Loucy (cell line): ENCODE results near the gene NR3C2.

Experiments used
- H2AFZ ChIP-seq: fragments of 200-600 bp; sonication (generic); 2 replicates; pipeline ENCODE4 v1.6.0; 2016; ENCODE audit warnings: antibody characterized with exemption, mild to moderate bottlenecking, low read length, moderate library complexity
- H3F3A ChIP-seq: fragments of 200-600 bp; 2 replicates; pipeline ENCODE4 v1.6.0; 2016; ENCODE audit warnings: antibody characterized with exemption, low read depth, mild to moderate bottlenecking
- H3K27me3 ChIP-seq: fragments of 200-600 bp; sonication (generic); 2 replicates; pipeline ENCODE4 v1.6.1; 2014; ENCODE audit warnings: low read length, mild to moderate bottlenecking; ENCODE audit not compliant: insufficient read depth, poor library complexity, severe bottlenecking
- H3K36me3 ChIP-seq: fragments of 200-600 bp; sonication (generic); 2 replicates; pipeline ENCODE4 v1.6.1; 2016; ENCODE audit warnings: low read length; ENCODE audit not compliant: insufficient read depth
- H3K4me1 ChIP-seq: fragments of 200-600 bp; sonication (generic); 2 replicates; pipeline ENCODE4 v1.5.1; 2014; ENCODE audit warnings: low read length, mild to moderate bottlenecking; ENCODE audit not compliant: insufficient read depth, poor library complexity, severe bottlenecking
- H3K4me2 ChIP-seq: fragments of 200-600 bp; sonication (generic); 2 replicates; pipeline ENCODE4 v1.6.0; 2014; ENCODE audit warnings: antibody characterized with exemption, low read length, low read depth, mild to moderate bottlenecking; ENCODE audit not compliant: poor library complexity, severe bottlenecking
- H3K4me3 ChIP-seq: fragments of 200-600 bp; sonication (generic); 2 replicates; pipeline ENCODE4 v1.5.1; 2014; ENCODE audit warnings: low read length, mild to moderate bottlenecking, mixed read lengths; ENCODE audit not compliant: poor library complexity, severe bottlenecking
- H3K79me2 ChIP-seq: fragments of 200-600 bp; sonication (generic); 2 replicates; pipeline ENCODE4 v1.6.1; 2014; ENCODE audit warnings: low read length; ENCODE audit not compliant: insufficient read depth
- H3K9ac ChIP-seq: fragments of 200-600 bp; sonication (generic); 2 replicates; pipeline ENCODE4 v1.6.0; 2014; ENCODE audit warnings: mild to moderate bottlenecking, low read depth, low read length, moderate library complexity; ENCODE audit not compliant: poor library complexity, severe bottlenecking
- H3K9me2 ChIP-seq: fragments of 200-600 bp; sonication (generic); replicated peaks from 2 replicates; pipeline ENCODE4 v1.6.1; 2016; ENCODE audit warnings: low read depth, low read length, mixed read lengths
- H3K9me3 ChIP-seq: fragments of 200-600 bp; sonication (generic); 2 replicates; pipeline ENCODE4 v1.6.1; 2014; ENCODE audit warnings: mild to moderate bottlenecking, antibody characterized with exemption, low read length, low read depth; ENCODE audit not compliant: insufficient read depth
- H4K20me1 ChIP-seq: fragments of 200-600 bp; sonication (generic); 2 replicates; pipeline ENCODE4 v1.6.0; 2014; ENCODE audit warnings: antibody characterized with exemption, low read length, mild to moderate bottlenecking; ENCODE audit not compliant: insufficient read depth, poor library complexity, severe bottlenecking
- CTCF ChIP-seq: fragments of 200-600 bp; sonication (generic); conservative IDR thresholded peaks from 2 replicates; pipeline ENCODE4 v1.5.1; 2014; ENCODE audit warnings: mild to moderate bottlenecking, antibody characterized with exemption, low read length
- EZH2phosphoT487 ChIP-seq: fragments of 200-600 bp; IDR thresholded peaks from 2 replicates; pipeline ENCODE4 v1.6.1; 2018; ENCODE audit warnings: antibody characterized with exemption, mild to moderate bottlenecking, moderate library complexity, borderline replicate concordance

NR3C2 gene

GRCh38 chr4:148431401-148431800 is 10.8 kb downstream of the NR3C2 start:
- Histone ChIP-seq H3K27me3 (no peaks in the 10 kb centered on the region), H3K9me3 (no peaks in the 10 kb centered on the region), H3F3A (no peaks in the 10 kb centered on the region), H3K4me3 (no peak overlapping the region), H4K20me1 (no peaks in the 10 kb centered on the region), H3K36me3 (no peaks in the 10 kb centered on the region), H3K4me1 (peaks cover 14% of the 10 kb centered on the region), H3K4me2 (peak overlapping the region; percentile 5), H3K9me2 (no peaks in the 10 kb centered on the region), H2AFZ (no peak overlapping the region), H3K79me2 (no peaks in the 10 kb centered on the region), H3K9ac (no peak overlapping the region)
- TF ChIP-seq CTCF = no peak
- TF ChIP-seq EZH2phosphoT487 = no peak

GRCh38 chr4:148430854-148431253 is 11.4 kb downstream of the NR3C2 start:
- Histone ChIP-seq H3K27me3 (no peaks in the 10 kb centered on the region), H3K4me1 (peaks cover 14% of the 10 kb centered on the region), H3K4me3 (no peak overlapping the region), H2AFZ (no peak overlapping the region), H3F3A (no peaks in the 10 kb centered on the region), H3K79me2 (no peaks in the 10 kb centered on the region), H3K36me3 (no peaks in the 10 kb centered on the region), H3K9ac (no peak overlapping the region), H3K9me3 (no peaks in the 10 kb centered on the region), H3K9me2 (no peaks in the 10 kb centered on the region), H4K20me1 (no peaks in the 10 kb centered on the region), H3K4me2 (no peak overlapping the region)
- no peak for TF ChIP-seq EZH2phosphoT487
- TF ChIP-seq CTCF = no peak

- no peaks in the 10 kb centered on the region for H4K20me1 ChIP-seq
- no peak overlapping the region for H3K4me3 ChIP-seq
- no peak overlapping the region for H3K4me2 ChIP-seq
- H3K9me3 ChIP-seq = no peaks in the 10 kb centered on the region
- H3K36me3 ChIP-seq = no peaks in the 10 kb centered on the region
- no peaks in the 10 kb centered on the region for H3K79me2 ChIP-seq
- no peak overlapping the region for H3K9ac ChIP-seq
- TF ChIP-seq CTCF (no peak), EZH2phosphoT487 (no peak)
- H3K9me2 ChIP-seq = no peaks in the 10 kb centered on the region
- peaks cover 12% of the 10 kb centered on the region for H3K4me1 ChIP-seq
- H2AFZ ChIP-seq = no peak overlapping the region
- H3F3A ChIP-seq = no peaks in the 10 kb centered on the region
- H3K27me3 ChIP-seq = no peaks in the 10 kb centered on the region
Observed at GRCh38 chr4:148429206-148429605, 13.0 kb downstream of the NR3C2 start.
